Stimulated activated CD8-positive, alpha-beta memory T cell treated with anti-CD3 and anti-CD28 coated beads, Interleukin-2, amount 100 ng/mL, for 48 hours (primary cell): ENCODE measurements around the gene RDX.
A peak's percentile ranks its signal among the peaks of the same experiment; 100 is the strongest.
"Not testable (repeated sequence)": the region's sequence is repeated elsewhere in the genome, so short reads cannot be mapped to it uniquely, and the experiment has no call there.

Source experiments
- DNase-seq, 2 donors: peaks; one replicate each; pipeline ENCODE4 v3.0.0-alpha.2; 2020; ENCODE audit warnings: low read depth in 2 of 2

The RDX gene

DNA sequence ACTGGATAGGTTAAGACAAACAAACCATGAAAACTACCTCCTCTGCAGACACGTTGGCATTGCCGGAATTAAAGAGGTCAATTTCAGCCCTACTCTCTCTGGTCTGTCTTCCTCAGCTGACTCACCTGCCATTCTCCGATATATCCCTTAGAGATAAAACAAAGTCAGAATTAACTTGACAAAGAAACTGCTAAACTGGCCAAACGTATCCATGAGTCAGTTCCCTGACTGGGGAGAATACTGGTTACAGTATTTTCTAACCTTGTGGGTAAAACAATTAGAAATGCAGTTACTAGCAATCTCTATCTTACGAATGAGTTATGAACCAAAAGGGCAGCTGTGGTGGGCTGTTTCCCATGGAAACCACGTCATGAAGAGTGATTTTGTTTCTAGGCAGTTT lies 96.2 kb downstream of the RDX start:
- DNase-seq, result no peak

DNA sequence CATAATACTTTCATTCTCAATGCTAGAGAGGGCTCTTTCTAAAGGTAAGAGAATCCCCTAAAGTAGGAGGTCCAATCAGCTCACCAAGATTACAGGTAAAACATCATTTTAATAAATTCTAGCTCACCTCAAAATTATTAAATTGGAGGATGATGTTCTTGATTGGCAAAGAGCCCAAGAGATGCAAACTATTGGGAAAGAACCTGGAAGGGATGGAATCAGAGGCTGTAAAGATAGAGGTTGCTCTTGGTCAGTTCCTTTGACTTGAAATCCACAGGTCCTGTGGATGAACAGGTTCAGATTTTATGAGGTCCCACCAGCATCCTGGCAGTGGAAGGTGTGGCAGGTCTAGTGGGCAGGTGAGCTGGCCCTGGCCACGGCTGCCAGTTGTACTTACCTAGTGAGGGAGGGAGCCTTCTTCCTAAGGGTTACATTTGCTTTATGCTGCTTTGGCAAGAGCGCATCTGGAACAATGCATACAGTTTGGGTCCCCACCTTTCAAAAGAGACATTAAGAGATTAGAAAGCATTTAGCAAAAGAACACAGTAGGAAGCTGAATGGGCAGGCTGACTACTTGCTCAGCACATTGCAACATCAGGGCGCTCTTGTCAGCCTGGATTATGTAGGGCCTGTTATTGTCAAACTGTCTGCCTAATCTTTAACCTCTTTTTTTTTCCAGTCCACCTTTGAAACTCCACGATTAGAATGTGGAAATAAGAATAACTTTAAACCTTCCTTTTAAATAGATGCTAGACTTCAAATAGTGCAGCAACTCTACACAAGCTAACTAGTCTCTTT lies 97.0 kb downstream of the RDX start:
- no peak for DNase-seq

DNA sequence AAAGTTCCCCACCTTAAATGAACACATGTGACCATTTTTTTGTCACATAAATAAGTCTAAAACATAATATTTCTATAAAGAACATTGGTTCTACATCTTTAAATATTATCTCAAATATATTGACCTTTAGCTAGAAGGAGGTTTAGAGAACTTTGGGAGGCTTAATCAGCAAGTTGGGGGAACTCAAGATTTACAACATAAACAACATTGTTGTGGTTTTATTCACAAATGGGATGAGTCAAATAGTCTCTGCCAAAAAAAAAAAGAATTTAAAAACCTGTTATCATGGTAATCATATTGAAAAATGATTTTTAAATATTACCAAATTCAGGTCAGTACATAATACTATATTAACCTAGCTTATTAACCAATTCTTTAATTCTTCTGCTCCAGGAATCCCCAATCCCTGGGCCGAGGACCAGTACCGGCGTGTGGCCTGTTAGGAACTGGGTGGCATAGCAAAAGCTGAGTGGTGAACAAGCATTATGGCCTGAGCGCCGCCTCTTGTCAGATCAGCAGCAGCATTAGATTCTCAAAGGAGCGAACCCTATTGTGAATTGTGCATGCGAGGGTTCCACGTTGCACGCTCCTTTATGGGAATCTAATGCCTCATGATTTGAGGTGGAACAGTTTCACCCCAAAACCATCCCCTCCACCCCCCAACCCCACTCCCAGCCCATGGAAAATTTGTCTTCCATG lies 98.2 kb downstream of the RDX start:
- no peak for DNase-seq

DNA sequence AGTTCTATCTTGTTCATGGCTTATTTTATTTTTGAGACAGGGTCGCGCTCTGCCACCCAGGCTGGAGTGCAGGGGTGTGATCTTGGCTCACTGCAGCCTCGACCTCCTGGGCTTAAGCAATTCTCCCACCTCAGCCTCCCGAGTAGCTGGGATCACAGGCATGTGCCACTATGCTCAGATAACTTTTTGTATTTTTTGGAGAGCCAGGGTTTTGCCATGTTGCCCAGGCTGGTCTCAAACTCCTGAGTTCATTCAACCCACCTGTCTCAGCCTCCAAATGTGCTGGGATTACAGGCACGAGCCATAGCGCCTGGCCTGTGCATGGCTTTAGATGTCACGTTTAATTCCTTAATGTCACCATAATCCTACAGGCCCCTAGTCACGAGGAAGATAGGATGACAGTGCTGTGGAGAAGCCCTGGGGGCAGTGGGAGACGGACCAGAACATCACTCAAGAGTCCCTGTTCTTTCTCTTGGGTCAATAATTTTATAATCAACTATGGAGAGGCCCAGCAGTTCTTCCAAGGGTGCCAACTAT lies 99.5 kb downstream of the RDX start:
- DNase-seq, result no peak

DNA sequence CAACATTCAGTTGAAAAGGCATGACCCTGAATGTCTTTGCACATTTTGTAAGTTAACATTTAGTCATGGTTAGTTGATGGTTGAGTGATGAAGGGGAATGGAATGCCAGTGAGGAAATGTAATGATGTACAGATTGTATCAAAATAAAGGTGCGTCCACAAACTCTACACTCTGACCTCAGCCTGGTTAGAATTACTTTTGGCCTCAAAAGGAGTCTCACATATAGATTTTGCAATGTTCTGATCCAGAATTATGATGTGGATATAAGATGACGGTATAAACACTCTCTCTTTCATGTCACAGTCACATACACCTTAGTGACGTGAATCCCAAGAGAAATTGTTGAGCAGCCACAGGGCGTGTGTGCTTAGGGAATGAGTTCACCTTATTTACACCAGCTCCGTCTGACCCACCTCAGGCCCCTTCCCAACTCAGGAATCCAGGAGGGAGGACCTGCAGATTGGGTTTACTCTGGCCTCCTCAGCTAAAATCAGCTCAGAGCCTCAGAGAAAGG lies 100.1 kb downstream of the RDX start:
- DNase-seq, result no peak

DNA sequence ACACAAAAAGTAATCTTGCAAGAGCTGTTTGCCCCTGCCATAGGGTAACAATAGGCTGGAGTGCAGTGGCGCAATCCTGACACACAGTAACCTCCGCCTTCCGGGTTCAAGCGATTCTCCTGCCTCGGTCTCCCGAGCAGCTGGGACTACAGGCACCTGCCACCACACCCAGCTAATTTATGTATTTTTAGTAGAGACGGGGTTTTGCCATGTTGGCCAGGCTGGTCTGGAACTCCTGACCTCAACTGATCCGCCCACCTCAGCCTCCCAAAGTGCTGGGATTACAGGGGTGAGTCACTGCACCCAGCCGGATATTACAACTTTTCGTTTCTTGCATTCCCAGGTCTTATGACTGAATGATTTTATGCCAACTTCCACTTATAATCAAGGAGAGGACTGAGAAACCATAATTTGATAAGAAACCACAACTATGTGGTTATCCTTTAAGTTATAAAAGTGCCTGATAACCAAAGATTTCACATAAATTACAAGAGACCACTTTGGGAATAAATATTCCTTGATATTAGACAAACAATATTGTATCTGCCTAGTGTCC lies 102.1 kb downstream of the RDX start:
- not testable (repeated sequence) for DNase-seq

DNA sequence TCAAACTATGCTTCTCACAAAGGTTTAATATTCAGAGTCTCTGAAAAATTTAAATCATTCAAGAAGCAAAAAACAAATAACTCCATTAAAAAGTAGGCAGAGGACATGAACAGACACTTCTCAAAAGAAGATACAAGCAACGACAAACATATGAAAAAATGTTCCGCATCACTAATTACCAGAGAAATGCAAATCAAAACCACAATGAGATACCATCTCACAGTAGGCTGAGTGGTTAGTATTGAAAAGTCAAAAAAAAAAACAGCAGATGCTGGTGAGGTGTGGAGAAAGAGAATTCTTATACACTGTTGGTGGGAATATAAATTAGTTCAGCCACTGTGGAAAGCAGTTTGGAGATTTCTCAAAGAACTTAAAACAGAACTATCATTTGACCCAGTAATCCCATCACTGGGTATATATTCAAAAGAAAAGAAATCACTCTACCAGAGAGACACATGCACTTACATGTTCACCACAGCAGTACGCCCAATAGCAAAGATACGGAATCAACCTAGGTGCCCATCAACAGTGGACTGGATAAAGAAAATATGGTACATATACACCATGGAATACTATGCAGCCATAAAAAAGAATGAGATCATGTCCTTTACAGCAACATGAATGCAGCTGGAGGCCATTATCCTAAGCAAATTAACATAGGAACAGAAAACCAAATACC lies 103.7 kb downstream of the RDX start:
- DNase-seq, result not testable (repeated sequence)

DNA sequence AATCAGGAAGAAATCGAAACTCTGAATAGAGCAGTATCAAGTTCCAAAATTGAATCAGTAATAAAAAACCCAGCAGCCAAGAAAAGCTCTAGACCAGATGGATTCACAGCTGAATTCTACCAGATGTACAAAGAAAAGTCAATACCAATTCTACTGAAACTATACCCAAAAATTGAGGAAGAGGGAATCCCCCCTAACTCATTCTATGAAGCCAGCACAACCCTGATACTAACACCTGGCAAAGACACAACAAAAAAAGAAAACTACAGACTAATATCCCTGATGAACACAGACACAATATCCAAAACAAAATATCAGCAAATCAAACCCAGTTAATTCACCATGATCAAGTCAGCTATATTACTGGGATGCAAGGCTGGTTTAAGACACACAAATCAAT lies 105.5 kb downstream of the RDX start:
- no peak for DNase-seq

DNA sequence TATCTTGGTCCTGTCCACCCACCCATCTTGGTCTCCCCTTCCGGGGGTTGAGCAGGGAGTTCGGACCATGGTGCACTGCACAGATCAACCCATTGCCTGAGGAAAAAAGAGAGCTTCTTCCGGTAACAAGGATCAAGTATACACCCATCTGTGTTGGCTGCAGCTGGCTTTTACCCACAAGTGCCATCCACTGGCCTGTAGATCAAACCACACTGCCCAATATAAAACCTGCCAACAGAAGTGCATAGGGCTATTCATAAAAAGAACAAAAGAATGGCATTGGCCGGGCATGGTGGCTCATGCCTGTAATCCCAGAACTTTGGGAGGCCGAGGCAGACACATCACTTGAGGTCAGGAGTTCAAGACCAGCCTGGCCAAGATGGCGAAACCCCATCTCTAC lies 108.7 kb downstream of the RDX start:
- no peak for DNase-seq

DNA sequence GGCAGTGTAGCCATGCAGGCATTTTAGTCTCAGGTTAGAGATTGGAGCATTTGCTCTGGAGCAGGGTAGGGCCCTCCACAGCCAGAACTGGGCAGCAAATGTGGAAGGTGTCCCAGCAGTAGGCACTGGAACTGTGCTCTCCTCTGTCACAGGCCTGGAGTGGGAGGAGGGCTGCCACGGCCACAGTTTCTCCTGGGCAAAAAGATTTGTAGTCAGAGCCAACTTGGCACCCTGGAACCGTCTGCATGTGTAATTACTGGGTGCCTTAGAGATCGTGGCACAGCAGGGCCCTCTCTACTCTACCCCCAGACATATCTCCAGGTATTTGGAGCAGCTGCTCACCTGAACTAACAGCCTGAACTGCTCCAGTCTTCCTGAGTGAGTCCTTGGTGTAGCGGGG lies 109.5 kb downstream of the RDX start:
- no peak for DNase-seq

DNA sequence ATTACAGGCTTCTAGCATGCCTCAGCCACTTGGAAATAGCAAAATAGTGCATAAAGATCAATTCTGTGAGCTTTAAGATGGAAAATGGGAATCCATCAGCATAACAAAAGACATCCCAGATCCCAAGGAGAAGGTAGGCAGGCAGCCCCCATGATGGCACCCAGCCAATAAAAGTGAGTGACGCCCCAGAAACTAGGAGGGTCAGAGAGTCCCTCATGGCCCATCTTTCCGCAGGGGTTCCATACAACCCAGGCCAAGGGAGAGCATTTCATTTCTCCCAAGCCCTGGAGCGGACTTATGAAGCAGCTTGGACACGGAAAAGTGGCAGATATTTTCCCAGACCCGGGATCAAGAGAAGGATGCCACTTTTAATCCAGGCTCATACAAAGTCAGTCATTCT lies 110.0 kb downstream of the RDX start:
- no peak for DNase-seq

DNA sequence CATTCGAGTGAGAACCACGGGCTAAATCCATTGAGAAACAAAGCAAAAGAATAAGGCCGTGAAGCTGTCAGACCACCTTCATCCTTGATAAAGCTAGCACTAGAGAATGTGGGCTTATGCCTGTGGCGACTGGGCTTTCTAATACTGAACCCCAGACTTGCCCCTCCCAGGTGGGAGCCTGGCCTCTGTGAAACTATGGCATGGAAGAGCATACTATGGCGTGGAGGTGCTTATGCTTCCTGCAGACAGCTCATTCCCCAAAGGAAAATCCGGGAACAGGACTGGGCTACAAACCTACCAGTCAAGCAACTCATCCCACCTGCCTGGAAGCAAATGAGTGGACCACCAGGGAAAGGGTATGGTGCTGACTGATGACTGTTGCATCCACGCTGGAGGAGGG lies 110.8 kb downstream of the RDX start:
- no peak for DNase-seq

DNA sequence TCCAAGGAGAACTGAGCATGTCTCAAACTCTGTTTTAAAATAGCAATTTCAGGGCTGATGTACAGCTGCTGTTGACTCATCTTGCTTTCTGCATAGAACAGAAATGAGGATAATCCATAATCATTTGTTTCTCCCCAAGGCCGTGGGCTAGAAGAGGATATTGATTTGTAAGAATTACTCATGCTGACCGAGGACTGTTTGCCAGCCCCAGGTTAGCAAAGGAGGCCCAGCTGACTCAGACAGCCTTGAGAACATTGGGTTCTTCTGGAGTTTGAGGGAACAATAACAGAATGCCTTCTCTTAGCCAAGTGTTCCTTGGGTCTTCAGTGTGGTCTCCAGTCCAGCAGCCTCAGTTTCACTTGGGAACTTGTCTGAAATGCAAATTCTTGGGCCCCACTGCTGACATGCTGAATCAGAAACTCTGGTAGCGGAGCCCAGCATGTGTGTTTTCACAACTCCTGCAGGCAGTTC lies 111.3 kb downstream of the RDX start:
- DNase-seq, result no peak

DNA sequence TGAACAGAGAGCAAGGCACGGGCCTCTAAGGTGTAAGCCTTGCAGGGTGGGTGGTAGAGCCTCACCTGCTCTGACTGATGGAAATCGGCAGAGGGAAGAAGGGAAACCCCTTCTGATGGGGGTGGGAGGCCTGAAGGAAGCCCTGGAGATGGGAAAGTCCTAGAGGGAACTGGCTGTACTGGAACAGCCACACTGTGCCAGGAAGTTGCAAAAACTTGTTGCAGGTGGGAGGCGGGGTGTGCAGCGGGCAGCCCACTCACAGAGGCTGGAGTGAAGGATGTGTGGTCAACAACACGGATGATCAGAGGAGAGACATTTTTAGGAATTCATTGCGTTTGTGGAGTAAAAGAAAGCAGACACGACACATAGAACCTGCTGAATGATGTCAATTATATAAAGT lies 112.0 kb downstream of the RDX start:
- DNase-seq, result no peak

DNA sequence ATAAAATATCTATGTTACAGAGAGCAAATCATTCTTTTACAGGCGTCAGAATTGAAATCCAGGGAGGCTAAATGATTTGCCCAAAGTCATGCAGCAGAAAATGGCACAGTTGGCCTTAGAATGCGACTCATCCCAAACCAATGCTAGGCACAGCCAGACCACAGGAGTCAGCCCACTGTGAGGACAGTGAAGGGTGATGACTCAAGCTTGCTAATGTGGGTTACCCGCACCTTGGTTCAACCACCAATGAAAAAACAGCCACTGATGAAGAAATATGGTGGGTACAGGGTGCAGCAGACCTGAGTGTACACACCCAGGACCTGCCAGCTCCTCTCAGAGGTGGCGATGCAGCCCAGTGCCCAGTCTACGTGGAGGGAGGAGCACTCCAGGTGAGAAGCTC lies 113.5 kb downstream of the RDX start:
- no peak for DNase-seq

DNA sequence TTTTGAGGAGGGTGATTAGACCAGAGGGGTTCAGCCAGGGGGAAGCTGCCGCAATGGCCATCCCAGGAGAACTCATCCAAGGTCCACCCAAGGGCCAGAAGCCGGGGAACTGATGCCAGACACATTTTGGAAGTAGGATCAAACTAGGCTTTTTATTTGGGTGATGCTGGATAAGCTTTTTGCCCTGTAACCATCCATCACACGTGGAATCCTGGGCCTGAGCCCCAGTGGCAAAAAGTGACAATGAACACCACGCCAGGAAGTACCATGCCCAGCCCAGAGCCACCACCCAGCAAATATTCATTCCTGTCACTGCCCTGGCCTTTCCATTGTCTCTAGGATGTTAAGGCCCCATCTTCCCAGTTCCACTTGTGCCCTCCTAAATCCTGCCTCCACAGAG lies 117.3 kb downstream of the RDX start:
- DNase-seq, result no peak

DNA sequence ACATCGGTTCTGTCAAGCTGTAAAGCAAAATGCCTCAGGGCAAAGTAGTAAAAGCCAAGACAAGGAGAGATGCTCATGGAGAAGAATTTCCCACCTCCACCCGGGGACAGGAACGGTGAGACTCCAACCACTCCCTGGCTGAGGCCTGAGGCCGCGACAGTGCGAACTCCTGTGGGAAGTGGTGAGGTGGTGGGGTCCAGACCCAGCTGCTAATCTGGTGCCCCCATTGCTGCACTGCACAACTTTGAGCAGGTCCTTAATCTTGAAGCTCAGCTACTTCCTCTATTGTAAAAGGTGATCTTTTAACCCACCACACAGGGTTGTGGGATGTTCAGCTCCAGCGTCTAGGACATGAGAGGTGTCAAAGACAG lies 119.3 kb downstream of the RDX start:
- no peak for DNase-seq

DNA sequence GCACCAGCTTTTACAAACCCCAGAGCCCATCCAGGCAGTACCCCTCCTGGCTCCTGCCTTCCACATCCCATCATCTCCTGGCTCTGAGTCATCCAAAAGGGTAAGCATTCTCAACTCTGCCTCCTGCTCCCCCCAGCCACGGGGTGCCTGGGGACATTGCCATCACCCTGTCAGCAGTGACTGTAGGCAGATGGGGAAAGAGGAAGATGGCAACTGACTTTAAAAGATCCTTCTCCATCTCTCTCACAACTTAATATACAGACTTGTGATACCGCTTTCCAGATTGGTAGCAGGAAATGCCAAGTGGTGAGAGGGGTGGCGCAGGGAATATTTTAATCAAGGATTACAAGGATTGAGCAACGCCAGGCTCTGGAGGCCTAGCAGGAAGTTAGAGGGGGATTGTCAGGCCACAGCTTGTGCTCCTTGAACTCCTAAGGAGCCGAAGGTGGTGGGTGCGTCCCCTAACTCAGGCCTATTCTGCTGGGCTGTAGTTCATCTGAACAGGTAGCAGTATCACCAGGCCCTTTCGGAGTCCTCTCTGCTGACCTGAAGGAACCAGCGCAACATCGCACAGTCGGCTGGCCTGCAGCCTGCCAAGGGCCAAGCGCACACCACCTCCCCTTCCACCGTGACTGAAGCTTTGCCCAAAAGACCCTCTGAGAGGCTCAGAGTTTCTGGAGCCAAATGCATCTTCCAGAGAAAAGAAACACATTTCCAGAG lies 119.9 kb downstream of the RDX start:
- no peak for DNase-seq

DNA sequence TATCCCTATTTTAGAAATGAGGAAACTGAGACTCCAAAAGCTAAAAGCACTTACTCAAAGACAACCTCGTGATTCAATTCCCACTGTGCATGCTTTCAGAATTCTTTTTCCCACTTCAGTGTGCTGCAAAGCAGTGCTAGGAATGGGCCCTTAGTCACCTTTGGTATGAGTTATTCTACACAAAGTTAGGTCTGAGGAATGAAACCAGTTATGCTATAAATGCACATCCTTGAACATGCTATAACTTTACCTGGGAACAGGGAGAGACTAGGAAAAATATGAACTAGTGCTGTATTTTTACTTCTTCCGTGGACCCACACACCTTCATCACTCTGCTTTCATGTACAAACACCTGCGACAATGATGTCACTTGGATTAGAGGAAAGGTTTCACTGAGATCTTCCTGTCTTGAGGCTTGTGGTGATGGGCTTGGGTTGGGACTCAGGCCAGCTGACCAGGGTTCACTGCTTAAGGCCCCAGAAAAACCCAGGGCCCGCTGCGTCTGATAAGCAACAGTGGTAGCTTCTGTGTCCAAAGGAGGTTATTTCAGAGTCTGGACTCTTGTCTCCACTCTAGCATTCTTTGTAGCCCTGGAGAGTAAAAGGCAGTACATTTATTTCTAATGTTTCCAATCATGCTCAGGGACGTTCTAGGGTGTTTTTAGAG lies 121.6 kb downstream of the RDX start:
- DNase-seq, result no peak

DNA sequence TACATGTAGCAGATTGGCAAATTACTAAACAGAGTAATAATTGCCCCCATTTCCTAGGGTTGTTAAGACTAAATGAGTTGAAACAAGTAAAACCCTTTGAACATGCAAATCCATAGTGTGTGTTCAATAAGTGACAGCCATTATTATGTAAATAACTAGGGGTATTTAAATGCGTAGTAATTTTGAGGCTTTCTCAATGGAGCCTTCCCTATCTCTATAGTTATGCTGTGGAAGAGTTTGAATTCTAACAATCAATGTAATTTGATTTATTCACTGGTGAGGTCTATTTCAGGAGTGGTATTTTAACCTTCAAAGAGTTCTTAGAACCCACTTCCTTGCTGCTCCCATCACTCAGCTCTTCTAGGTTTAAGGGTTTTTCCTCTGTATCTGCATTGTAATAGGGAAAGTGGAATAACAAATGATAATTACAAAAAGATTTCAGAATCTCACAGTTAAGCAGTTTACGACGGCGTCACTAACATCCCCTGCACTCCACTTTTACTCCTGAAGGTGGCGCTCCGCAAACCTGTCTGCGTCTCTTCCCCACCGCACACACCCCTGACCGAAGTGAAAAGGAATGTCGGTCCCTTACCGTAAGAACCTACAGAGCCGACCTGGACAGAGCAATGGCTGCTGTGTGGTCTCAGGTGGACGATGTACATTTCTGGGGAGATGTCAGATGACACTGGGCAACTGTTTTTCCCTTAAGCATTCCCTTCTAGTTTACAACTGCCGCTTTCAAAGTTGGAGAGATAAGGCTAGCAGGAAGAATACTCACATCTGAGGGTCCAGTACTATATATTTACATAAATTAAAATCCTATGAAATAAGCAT lies 122.4 kb downstream of the RDX start:
- DNase-seq, result peak; percentile 40 to 62
